Neural progenitor cell (in vitro differentiated cells): ENCODE measurements around the gene CTRB1.

ENCODE experiments used
- CTCF ChIP-seq: fragments of 200-600 bp; sonication (generic); IDR thresholded peaks from 2 replicates; pipeline ENCODE4 v1.5.1; 2017; ENCODE audit warnings: antibody characterized with exemption, mild to moderate bottlenecking
- EZH2 ChIP-seq: fragments of 200-600 bp; sonication (generic); IDR thresholded peaks from 2 replicates; pipeline ENCODE4 v1.6.1; 2017; ENCODE audit warnings: antibody characterized with exemption, mild to moderate bottlenecking, moderate library complexity
- EZH2phosphoT487 ChIP-seq: fragments of 200-600 bp; sonication (generic); IDR thresholded peaks from 2 replicates; pipeline ENCODE4 v1.6.1; 2017; ENCODE audit warnings: antibody characterized with exemption

GRCh38 chr16:75266738-75267630 is 48.2 kb downstream of the CTRB1 start:
- no peak for TF ChIP-seq CTCF
- no peak for TF ChIP-seq EZH2phosphoT487
- no peak for TF ChIP-seq EZH2
